WI38 (cell line): ENCODE data around the gene FNDC3A.
A peak's percentile ranks its signal among the peaks of the same experiment; 100 is the strongest.
"Not testable (repeated sequence)": the region's sequence is repeated elsewhere in the genome, so short reads cannot be mapped to it uniquely, and the experiment has no call there.

ENCODE experiments used
- H3K4me3 ChIP-seq: 2 replicates; pipeline ENCODE4 v1.5.1; 2011; ENCODE audit warnings: low read depth, mild to moderate bottlenecking, control low read depth, low read length
- CTCF ChIP-seq: IDR thresholded peaks from 2 replicates; pipeline ENCODE4 v1.5.1; 2012; ENCODE audit warnings: low read depth, mild to moderate bottlenecking, control low read depth, low read length

FNDC3A gene

GRCh38 chr13:49124693-49125304 is 149.1 kb downstream of the FNDC3A start:
- no peak overlapping the region for H3K4me3 ChIP-seq
- no peak for TF ChIP-seq CTCF

GRCh38 chr13:49125964-49126524 is 150.3 kb downstream of the FNDC3A start:
- TF ChIP-seq CTCF: no peak

GRCh38 chr13:49132479-49133002 is 156.8 kb downstream of the FNDC3A start:
- no peak for TF ChIP-seq CTCF
- no peak overlapping the region for H3K4me3 ChIP-seq

More at GRCh38 chr13:49125964-49126524, 150.3 kb downstream of the FNDC3A start:
- no peak overlapping the region for H3K4me3 ChIP-seq

- H3K4me3 ChIP-seq: no peak overlapping the region
- TF ChIP-seq CTCF: no peak
Observed at GRCh38 chr13:49134305-49134704, 158.6 kb downstream of the FNDC3A start.

GRCh38 chr13:49137138-49137643 is 161.5 kb downstream of the FNDC3A start:
- H3K4me3 ChIP-seq: not testable (repeated sequence)

GRCh38 chr13:49140910-49141611 is 165.3 kb downstream of the FNDC3A start:
- H3K4me3 ChIP-seq: no peak overlapping the region
- no peak for TF ChIP-seq CTCF

GRCh38 chr13:49146950-49147355 is 171.2 kb downstream of the FNDC3A start:
- TF ChIP-seq CTCF: no peak
- peak overlapping the region; percentile 43 for H3K4me3 ChIP-seq
